Measurements from ENCODE around the gene XDH. TPM values are rescaled to one million over a fixed set of nuclear protein-coding genes. Genes with fewer than 3 reads are reported as not detected.

The XDH gene
- polyA plus RNA-seq, 4 donors = 0.04 to 0.16 (median 0.10) TPM

GRCh38 chr2:31366733-31367132, 47.8 kb downstream of the XDH start:
- DNase-seq (ENCODE audit: low read depth in 4 of 4, low spot score in 3 of 4) = no peak

GRCh38 chr2:31365834-31366505, 48.6 kb downstream of the XDH start:
- DNase-seq (ENCODE audit: low read depth in 4 of 4, low spot score in 3 of 4) = no peak

GRCh38 chr2:31365348-31365747, 49.2 kb downstream of the XDH start:
- no peak for DNase-seq (ENCODE audit: low read depth in 4 of 4, low spot score in 3 of 4)

GRCh38 chr2:31363956-31364750, 50.4 kb downstream of the XDH start:
- DNase-seq (ENCODE audit: low read depth in 4 of 4, low spot score in 3 of 4) = no peak

- no peak for DNase-seq (ENCODE audit: low read depth in 4 of 4, low spot score in 3 of 4)
Observed at GRCh38 chr2:31362581-31362980, 52.0 kb downstream of the XDH start.

- DNase-seq (ENCODE audit: low read depth in 4 of 4, low spot score in 3 of 4) = no peak
Observed at GRCh38 chr2:31359229-31359628, 55.3 kb downstream of the XDH start.

GRCh38 chr2:31354837-31355236, 59.7 kb downstream of the XDH start:
- DNase-seq (ENCODE audit: low read depth in 4 of 4, low spot score in 3 of 4) = no peak

- DNase-seq (ENCODE audit: low read depth in 4 of 4, low spot score in 3 of 4) = no peak
Observed at GRCh38 chr2:31353179-31353578, 61.4 kb downstream of the XDH start.

- no peak for DNase-seq (ENCODE audit: low read depth in 4 of 4, low spot score in 3 of 4)
Observed at GRCh38 chr2:31349684-31350083, 64.9 kb downstream of the XDH start.

GRCh38 chr2:31349160-31349559, 65.4 kb downstream of the XDH start:
- no peak for DNase-seq (ENCODE audit: low read depth in 4 of 4, low spot score in 3 of 4)

GRCh38 chr2:31348618-31349017, 65.9 kb downstream of the XDH start:
- no peak for DNase-seq (ENCODE audit: low read depth in 4 of 4, low spot score in 3 of 4)

GRCh38 chr2:31347750-31348149, 66.8 kb downstream of the XDH start:
- DNase-seq (ENCODE audit: low read depth in 4 of 4, low spot score in 3 of 4) = no peak

- no peak for DNase-seq (ENCODE audit: low read depth in 4 of 4, low spot score in 3 of 4)
Observed at GRCh38 chr2:31347319-31347718, 67.2 kb downstream of the XDH start.

GRCh38 chr2:31344447-31344846, 70.1 kb downstream of the XDH start:
- no peak for DNase-seq (ENCODE audit: low read depth in 4 of 4, low spot score in 3 of 4)

GRCh38 chr2:31341351-31341750, 73.2 kb downstream of the XDH start:
- DNase-seq (ENCODE audit: low read depth in 4 of 4, low spot score in 3 of 4) = no peak

- no peak for DNase-seq (ENCODE audit: low read depth in 4 of 4, low spot score in 3 of 4)
Observed at GRCh38 chr2:31339696-31340095, 74.8 kb downstream of the XDH start.

- no peak for DNase-seq (ENCODE audit: low read depth in 4 of 4, low spot score in 3 of 4)
Observed at GRCh38 chr2:31337860-31338259, 76.7 kb downstream of the XDH start.

GRCh38 chr2:31337197-31337596, 77.3 kb downstream of the XDH start:
- no peak for DNase-seq (ENCODE audit: low read depth in 4 of 4, low spot score in 3 of 4)

GRCh38 chr2:31335921-31336585, 78.5 kb downstream of the XDH start:
- DNase-seq (ENCODE audit: low read depth in 4 of 4, low spot score in 3 of 4) = no peak

- no peak for DNase-seq (ENCODE audit: low read depth in 4 of 4, low spot score in 3 of 4)
Observed at GRCh38 chr2:31334311-31335026, 80.1 kb downstream of the XDH start.
